SU-DHL-6 (cell line): ENCODE data around the gene TMEM108.

Experiments
- H2AFZ ChIP-seq: fragments of 200-600 bp; sonication (generic); 2 replicates; pipeline ENCODE4 v1.6.1; 2014; ENCODE audit warnings: low read depth, mild to moderate bottlenecking, moderate library complexity, mixed read lengths, antibody characterized with exemption, low read length; ENCODE audit not compliant: severe bottlenecking
- H3F3A ChIP-seq: fragments of 200-600 bp; shearing (Covaris generic); 2 replicates; pipeline ENCODE4 v1.6.0; 2016; ENCODE audit warnings: antibody characterized with exemption, mild to moderate bottlenecking; ENCODE audit not compliant: insufficient read depth
- H3K27ac ChIP-seq: fragments of 200-600 bp; sonication (generic); 2 replicates; pipeline ENCODE4 v1.5.1; 2016; ENCODE audit warnings: low read depth, mild to moderate bottlenecking, low read length, moderate library complexity, mixed read lengths
- H3K27me3 ChIP-seq: fragments of 200-600 bp; sonication (generic), shearing (Covaris generic); 2 replicates; pipeline ENCODE4 v1.6.0; 2014; ENCODE audit warnings: mild to moderate bottlenecking, low read length
- H3K36me3 ChIP-seq: fragments of 200-600 bp; sonication (generic); 2 replicates; pipeline ENCODE4 v1.6.1; 2014; ENCODE audit warnings: mild to moderate bottlenecking, low read length, mixed read lengths
- H3K4me2 ChIP-seq: fragments of 300-600, 200-600 bp; shearing (Covaris generic), sonication (generic); 2 replicates; pipeline ENCODE4 v1.6.0; 2014; ENCODE audit warnings: low read length, low read depth, mild to moderate bottlenecking; ENCODE audit not compliant: poor library complexity, severe bottlenecking
- H3K4me3 ChIP-seq: fragments of 200-600 bp; sonication (generic); 2 replicates; pipeline ENCODE4 v1.5.1; 2014; ENCODE audit warnings: antibody characterized with exemption, low read length, mild to moderate bottlenecking, mixed read lengths; ENCODE audit not compliant: insufficient read depth, poor library complexity, severe bottlenecking
- H3K79me2 ChIP-seq: fragments of 200-600 bp; sonication (generic); 2 replicates; pipeline ENCODE4 v1.6.1; 2014; ENCODE audit warnings: mild to moderate bottlenecking, low read length, moderate library complexity; ENCODE audit not compliant: insufficient read depth
- H3K9ac ChIP-seq: fragments of 200-600 bp; sonication (generic); 2 replicates; pipeline ENCODE4 v1.7.0; 2014; ENCODE audit warnings: mild to moderate bottlenecking, low read length
- H3K9me2 ChIP-seq: fragments of 200-600 bp; sonication (generic); replicated peaks from 2 replicates; pipeline ENCODE4 v1.6.1; 2014; ENCODE audit warnings: low read length; ENCODE audit not compliant: insufficient read depth
- H3K9me3 ChIP-seq: fragments of 200-600 bp; sonication (generic); 2 replicates; pipeline ENCODE4 v1.6.1; 2014; ENCODE audit warnings: low read length, mixed read lengths; ENCODE audit not compliant: insufficient read depth
- H4K20me1 ChIP-seq: fragments of 200-600 bp; sonication (generic); 2 replicates; pipeline ENCODE4 v1.6.1; 2014; ENCODE audit warnings: low read depth, mild to moderate bottlenecking, antibody characterized with exemption, low read length, moderate library complexity, mixed read lengths
- EZH2phosphoT487 ChIP-seq: fragments of 200-600 bp; sonication (generic), shearing (Covaris generic); conservative IDR thresholded peaks from 2 replicates; pipeline ENCODE4 v1.6.1; 2018; ENCODE audit warnings: mild to moderate bottlenecking, antibody characterized with exemption, low read length, moderate library complexity, mixed read lengths
- TF ChIP-seq, protein P1 (sequence below): fragments of 200-600 bp; sonication (generic); IDR thresholded peaks from one replicate; pipeline ENCODE4 v1.5.1; 2017; ENCODE audit warnings: antibody characterized with exemption, mild to moderate bottlenecking, low read length, moderate library complexity; ENCODE audit not compliant: insufficient read depth, poor library complexity, severe bottlenecking

Gene TMEM108

DNA sequence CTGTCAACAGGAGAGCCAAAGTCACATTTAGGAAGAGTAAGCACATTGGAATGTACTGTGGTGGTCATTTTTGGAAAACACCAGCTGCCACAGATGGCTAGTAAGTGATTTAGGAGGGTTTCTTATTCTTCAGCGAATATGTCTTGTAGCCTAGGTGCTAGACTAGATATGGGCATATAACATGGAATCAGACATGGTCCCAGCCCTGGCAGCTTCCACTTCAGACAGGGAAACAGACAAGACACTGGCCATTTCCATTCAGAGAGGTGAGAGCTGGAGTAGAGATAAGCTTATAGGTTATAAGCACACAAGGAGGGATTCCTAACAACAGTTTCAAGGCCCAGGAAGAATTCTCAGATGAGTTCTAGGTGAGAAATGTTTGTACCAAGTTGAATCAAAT is 333.5 kb downstream of the TMEM108 start:
- Histone ChIP-seq H4K20me1 (no peaks in the 10 kb centered on the region), H3K4me3 (no peak overlapping the region), H3F3A (no peaks in the 10 kb centered on the region), H3K4me2 (no peak overlapping the region), H2AFZ (no peak overlapping the region), H3K9me3 (no peaks in the 10 kb centered on the region), H3K27me3 (no peaks in the 10 kb centered on the region), H3K27ac (no peak overlapping the region), H3K79me2 (no peaks in the 10 kb centered on the region), H3K9me2 (no peaks in the 10 kb centered on the region), H3K36me3 (no peaks in the 10 kb centered on the region), H3K9ac (no peak overlapping the region)
- TF ChIP-seq, protein P1, sequence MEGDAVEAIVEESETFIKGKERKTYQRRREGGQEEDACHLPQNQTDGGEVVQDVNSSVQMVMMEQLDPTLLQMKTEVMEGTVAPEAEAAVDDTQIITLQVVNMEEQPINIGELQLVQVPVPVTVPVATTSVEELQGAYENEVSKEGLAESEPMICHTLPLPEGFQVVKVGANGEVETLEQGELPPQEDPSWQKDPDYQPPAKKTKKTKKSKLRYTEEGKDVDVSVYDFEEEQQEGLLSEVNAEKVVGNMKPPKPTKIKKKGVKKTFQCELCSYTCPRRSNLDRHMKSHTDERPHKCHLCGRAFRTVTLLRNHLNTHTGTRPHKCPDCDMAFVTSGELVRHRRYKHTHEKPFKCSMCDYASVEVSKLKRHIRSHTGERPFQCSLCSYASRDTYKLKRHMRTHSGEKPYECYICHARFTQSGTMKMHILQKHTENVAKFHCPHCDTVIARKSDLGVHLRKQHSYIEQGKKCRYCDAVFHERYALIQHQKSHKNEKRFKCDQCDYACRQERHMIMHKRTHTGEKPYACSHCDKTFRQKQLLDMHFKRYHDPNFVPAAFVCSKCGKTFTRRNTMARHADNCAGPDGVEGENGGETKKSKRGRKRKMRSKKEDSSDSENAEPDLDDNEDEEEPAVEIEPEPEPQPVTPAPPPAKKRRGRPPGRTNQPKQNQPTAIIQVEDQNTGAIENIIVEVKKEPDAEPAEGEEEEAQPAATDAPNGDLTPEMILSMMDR = no peak
- no peak for TF ChIP-seq EZH2phosphoT487

DNA sequence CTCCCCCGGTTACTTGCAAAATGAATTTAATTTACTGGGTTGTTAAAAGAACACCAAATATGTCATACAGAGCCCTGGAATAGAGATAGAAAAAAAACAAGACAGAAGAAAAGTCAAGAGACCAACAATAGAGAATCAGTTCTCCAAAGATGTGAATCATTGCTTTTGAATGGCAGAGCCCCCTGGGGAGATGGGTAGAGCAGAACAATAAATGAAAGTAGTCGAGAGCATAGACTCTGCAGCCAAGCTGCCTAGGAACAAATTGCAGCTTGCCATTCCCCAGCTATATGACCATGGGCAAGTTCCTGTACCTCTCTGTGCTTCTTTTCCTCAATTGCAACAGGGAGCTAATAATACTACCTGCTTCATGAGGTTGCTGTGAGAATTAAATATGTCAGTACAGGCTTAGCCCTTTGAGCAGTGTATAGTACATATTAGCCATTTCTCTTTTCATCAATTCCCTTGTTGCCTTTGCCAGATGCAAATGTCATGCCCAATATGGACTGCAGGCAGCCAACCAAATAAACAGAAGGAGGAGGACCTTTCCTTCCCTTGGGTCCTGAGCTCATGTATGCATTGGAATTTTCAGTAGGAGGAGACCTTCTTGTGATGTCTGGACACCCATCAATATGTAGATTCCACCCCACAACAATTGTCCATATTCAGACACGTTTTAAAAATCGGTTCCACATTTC is 336.7 kb downstream of the TMEM108 start:
- H3K9me2 ChIP-seq = no peaks in the 10 kb centered on the region
- H3F3A ChIP-seq = no peaks in the 10 kb centered on the region
- no peaks in the 10 kb centered on the region for H3K36me3 ChIP-seq
- no peak overlapping the region for H3K4me2 ChIP-seq
- H4K20me1 ChIP-seq = no peaks in the 10 kb centered on the region
- no peak overlapping the region for H2AFZ ChIP-seq
- H3K27ac ChIP-seq = no peak overlapping the region
- H3K79me2 ChIP-seq = no peaks in the 10 kb centered on the region
- no peaks in the 10 kb centered on the region for H3K9me3 ChIP-seq
- TF ChIP-seq EZH2phosphoT487 = no peak
- TF ChIP-seq, protein P1 = no peak
- no peaks in the 10 kb centered on the region for H3K27me3 ChIP-seq
- no peak overlapping the region for H3K4me3 ChIP-seq
- no peak overlapping the region for H3K9ac ChIP-seq

DNA sequence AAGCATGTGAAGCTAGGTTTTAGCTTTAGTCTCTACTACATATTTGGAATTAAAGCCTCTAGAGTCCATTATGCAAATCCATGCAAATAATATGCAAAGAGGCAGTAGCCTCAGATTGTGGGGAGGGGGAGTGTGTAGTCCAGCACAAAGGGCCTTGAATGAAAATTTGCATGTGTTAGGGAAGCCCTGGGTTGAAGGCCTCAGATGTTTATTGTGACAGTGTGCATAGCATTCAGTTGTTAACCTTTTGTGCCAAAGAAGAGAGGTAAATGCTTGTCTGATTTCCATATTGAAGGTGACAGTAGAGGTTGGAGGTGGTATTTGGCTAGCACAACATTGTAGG is 337.2 kb downstream of the TMEM108 start:
- Histone ChIP-seq H4K20me1 (no peaks in the 10 kb centered on the region), H3K9me3 (no peaks in the 10 kb centered on the region), H3K79me2 (no peaks in the 10 kb centered on the region), H3K4me2 (no peak overlapping the region), H3K27me3 (no peaks in the 10 kb centered on the region), H3F3A (no peaks in the 10 kb centered on the region), H3K27ac (no peak overlapping the region), H3K9me2 (no peaks in the 10 kb centered on the region), H2AFZ (no peak overlapping the region), H3K4me3 (no peak overlapping the region), H3K9ac (no peak overlapping the region), H3K36me3 (no peaks in the 10 kb centered on the region)
- TF ChIP-seq EZH2phosphoT487 = no peak
- TF ChIP-seq, protein P1 = no peak
